Gastroesophageal sphincter (tissue), 4 donors: ENCODE data around the gene FBXO42. TPM values are rescaled to one million over a fixed set of nuclear protein-coding genes. Genes with fewer than 3 reads are reported as not detected.

Source experiments
- ATAC-seq: fragments of 150-250 bp; one replicate; pipeline ENCODE4 v1.9.1; 2016; ENCODE audit warnings: mild to moderate bottlenecking, moderate library complexity
- H3K27ac ChIP-seq, 4 donors: fragments of 200-600 bp; sonication (generic) in 3 of 4; 1 replicate in 3 of 4; 2 replicates in 1 of 4; pipeline ENCODE4 v1.5.1; 2016 to 2019
- H3K27me3 ChIP-seq: fragments of 200-600 bp; sonication (generic); one replicate; pipeline ENCODE4 v1.5.1; 2019
- H3K36me3 ChIP-seq, 2 donors: fragments of 200-600 bp; sonication (generic); one replicate each; pipeline ENCODE4 v1.5.1; 2019; ENCODE audit warnings: control low read depth in 1 of 2
- H3K4me1 ChIP-seq, 3 donors: fragments of 200-600 bp; sonication (generic); 1 replicate in 2 of 3; 2 replicates in 1 of 3; pipeline ENCODE4 v1.5.1; 2016 to 2019; ENCODE audit warnings: control low read depth in 2 of 3
- H3K4me3 ChIP-seq, 2 donors: fragments of 200-600 bp; sonication (generic); one replicate each; pipeline ENCODE4 v1.5.1; 2019; ENCODE audit warnings: mild to moderate bottlenecking in 1 of 2, moderate library complexity in 1 of 2
- H3K9me3 ChIP-seq, 3 donors: fragments of 200-600 bp; sonication (generic); one replicate each; pipeline ENCODE4 v1.5.1; 2017 to 2019; ENCODE audit warnings: control low read depth in 2 of 3
- CTCF ChIP-seq, 4 experiments: fragments of 200-600 bp in 2 of 4; fragments of 450-650 bp in 2 of 4; sonication (generic) in 1 of 4; IDR thresholded peaks; one replicate each; pipeline ENCODE4 v1.5.1; 2017 to 2019; ENCODE audit warnings: antibody characterized with exemption in 4 of 4, mild to moderate bottlenecking in 2 of 4, moderate library complexity in 2 of 4
- EP300 ChIP-seq: sonication (generic); formaldehyde crosslinking; IDR thresholded peaks from one replicate; pipeline ENCODE4 v1.6.1; 2017; ENCODE audit warnings: antibody characterized with exemption, mild to moderate bottlenecking
- POLR2A ChIP-seq, 2 donors: fragments of 450-650 bp; IDR thresholded peaks; one replicate each; pipeline ENCODE4 v1.6.1; 2017; ENCODE audit warnings: antibody characterized with exemption in 2 of 2, mild to moderate bottlenecking in 2 of 2, moderate library complexity in 1 of 2
- POLR2AphosphoS5 ChIP-seq: sonication (generic); formaldehyde crosslinking; IDR thresholded peaks from one replicate; pipeline ENCODE4 v1.6.1; 2017; ENCODE audit warnings: antibody characterized with exemption
- WGBS, 2 donors: methylation state at CpG; one replicate each; pipeline ENCODE4 v1.1.5; 2018; ENCODE audit warnings: low coverage in 1 of 2; 5-methylcytosine and 5-hydroxymethylcytosine counted together
- total RNA-seq, 4 donors: library from RNA; depleted of rRNA; stranded (reverse); fragments of >200 nt; gene quantifications; one replicate each; pipeline ENCODE4 v1.1.0, GENCODE V29; 2016

FBXO42 gene
- total RNA-seq, 4 donors from 2014 or later = 26.8 to 33.0 (median 29.7) TPM

GRCh38 chr1:16256478-16256877 is 95.8 kb downstream of the FBXO42 start:
- ATAC-seq = no peak
- H3K4me3 ChIP-seq = no peak overlapping the region
- peaks cover 0 to 47% of the 10 kb centered on the region in 2 donors for H3K36me3 ChIP-seq
- H3K9me3 ChIP-seq = no peaks in the 10 kb centered on the region
- peaks cover 0 to 28% (median 3%) of the 10 kb centered on the region in 3 donors for H3K4me1 ChIP-seq
- peak overlapping the region in 1 of 4 donors; percentile 34 for H3K27ac ChIP-seq
- no peak for TF ChIP-seq EP300
- no peak for TF ChIP-seq CTCF (IDR thresholded peaks at IDR 0.05)
- TF ChIP-seq POLR2A (IDR thresholded peaks at IDR 0.05) = no peak
- no peak for TF ChIP-seq POLR2AphosphoS5
- 73 to 90% methylated on average over 4 of the region's 4 CpGs for WGBS, 2 donors
- H3K27me3 ChIP-seq = no peaks in the 10 kb centered on the region

GRCh38 chr1:16254263-16254928 is 97.9 kb downstream of the FBXO42 start:
- no peak for ATAC-seq
- Histone ChIP-seq H3K4me1 (peaks cover 17 to 40% (median 18%) of the 10 kb centered on the region in 3 donors), H3K27ac (peak overlapping the region; percentile 23 to 83 (median 54)), H3K36me3 (peaks cover 0 to 57% of the 10 kb centered on the region in 2 donors), H3K4me3 (no peak overlapping the region), H3K9me3 (no peaks in the 10 kb centered on the region), H3K27me3 (no peaks in the 10 kb centered on the region)
- 74 to 82% methylated on average over 3 to 4 of the region's 4 CpGs for WGBS, 2 donors
- TF ChIP-seq POLR2AphosphoS5 (no peak), CTCF (IDR thresholded peaks at IDR 0.05) (no peak), EP300 (no peak), POLR2A (IDR thresholded peaks at IDR 0.05) (no peak)

GRCh38 chr1:16253332-16253922 is 98.9 kb downstream of the FBXO42 start:
- ATAC-seq = no peak
- TF ChIP-seq POLR2AphosphoS5 (no peak), POLR2A (IDR thresholded peaks at IDR 0.05) (no peak), CTCF (IDR thresholded peaks at IDR 0.05) (no peak), EP300 (no peak)
- Histone ChIP-seq H3K27ac (peak overlapping the region; percentile 7 to 83 (median 54)), H3K27me3 (no peaks in the 10 kb centered on the region), H3K9me3 (no peaks in the 10 kb centered on the region), H3K4me3 (no peak overlapping the region), H3K36me3 (peaks cover 0 to 57% of the 10 kb centered on the region in 2 donors), H3K4me1 (peaks cover 25 to 50% (median 27%) of the 10 kb centered on the region in 3 donors)
- 82 to 90% methylated on average over 4 to 5 of the region's 5 CpGs for WGBS, 2 donors

- Histone ChIP-seq H3K4me1 (peaks cover 30 to 55% (median 32%) of the 10 kb centered on the region in 3 donors), H3K27me3 (no peaks in the 10 kb centered on the region), H3K36me3 (peaks cover 0 to 57% of the 10 kb centered on the region in 2 donors), H3K9me3 (no peaks in the 10 kb centered on the region), H3K4me3 (no peak overlapping the region), H3K27ac (peak overlapping the region; percentile 7 to 83 (median 54))
- ATAC-seq = no peak
- 76 to 94% methylated on average over 2 of the region's 2 CpGs for WGBS, 2 donors
- no peak for TF ChIP-seq EP300
- TF ChIP-seq CTCF (IDR thresholded peaks at IDR 0.05) = no peak
- TF ChIP-seq POLR2AphosphoS5 = no peak
- no peak for TF ChIP-seq POLR2A (IDR thresholded peaks at IDR 0.05)
Measured at GRCh38 chr1:16252912-16253311, 99.4 kb downstream of the FBXO42 start.

- ATAC-seq = no peak
- peaks cover 0 to 60% of the 10 kb centered on the region in 2 donors for H3K36me3 ChIP-seq
- 63 to 80% methylated on average over 1 to 6 of the region's 10 CpGs for WGBS, 2 donors
- no peaks in the 10 kb centered on the region for H3K27me3 ChIP-seq
- H3K4me1 ChIP-seq = peaks cover 38 to 64% (median 41%) of the 10 kb centered on the region in 3 donors
- TF ChIP-seq POLR2A (IDR thresholded peaks at IDR 0.05) (no peak), CTCF (IDR thresholded peaks at IDR 0.05) (no peak), EP300 (no peak), POLR2AphosphoS5 (no peak)
- H3K27ac ChIP-seq = peak overlapping the region; percentile 82 to 93 (median 85)
- no peak overlapping the region for H3K4me3 ChIP-seq
- no peaks in the 10 kb centered on the region for H3K9me3 ChIP-seq
Measured at GRCh38 chr1:16251381-16251780, 100.9 kb downstream of the FBXO42 start.
